Occipital lobe (tissue), 2 donors: ENCODE results near the gene DPY19L2. TPM values are rescaled to one million over a fixed set of nuclear protein-coding genes. Genes with fewer than 3 reads are reported as not detected.
"Not testable (repeated sequence)": the region's sequence is repeated elsewhere in the genome, so short reads cannot be mapped to it uniquely, and the experiment has no call there.

ENCODE experiments used
- DNase-seq: peaks from one replicate; lab custom pipeline; 2025; lab: John Stamatoyannopoulos, UW
- total RNA-seq: library from RNA; depleted of rRNA; stranded (reverse); fragments of >200 nt; gene quantifications from one replicate; pipeline ENCODE4 v1.2.3, GENCODE V29; 2014

The DPY19L2 gene
- total RNA-seq, 1 donor from 2014 or later, result 38.4 TPM

DNA sequence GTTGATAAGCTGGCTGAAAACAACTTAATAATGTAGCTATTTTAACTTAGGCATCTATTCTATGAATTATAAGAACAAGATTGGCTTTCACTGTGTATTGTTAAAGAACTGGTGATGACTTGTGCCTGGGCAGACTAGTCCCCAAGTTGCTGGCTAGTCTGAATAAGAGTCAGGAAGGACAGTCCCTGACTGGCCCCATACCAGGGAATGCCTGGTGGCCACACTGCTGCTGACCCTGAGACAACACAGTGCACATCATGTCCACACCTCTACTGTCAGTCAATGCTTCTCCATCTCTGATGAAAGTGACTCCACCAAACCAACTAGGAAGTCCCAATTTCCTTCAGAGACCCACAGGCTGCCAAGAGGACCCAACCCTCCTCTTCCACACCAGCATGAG, 130.5 kb downstream of the DPY19L2 start:
- DNase-seq, result not testable (repeated sequence)

DNA sequence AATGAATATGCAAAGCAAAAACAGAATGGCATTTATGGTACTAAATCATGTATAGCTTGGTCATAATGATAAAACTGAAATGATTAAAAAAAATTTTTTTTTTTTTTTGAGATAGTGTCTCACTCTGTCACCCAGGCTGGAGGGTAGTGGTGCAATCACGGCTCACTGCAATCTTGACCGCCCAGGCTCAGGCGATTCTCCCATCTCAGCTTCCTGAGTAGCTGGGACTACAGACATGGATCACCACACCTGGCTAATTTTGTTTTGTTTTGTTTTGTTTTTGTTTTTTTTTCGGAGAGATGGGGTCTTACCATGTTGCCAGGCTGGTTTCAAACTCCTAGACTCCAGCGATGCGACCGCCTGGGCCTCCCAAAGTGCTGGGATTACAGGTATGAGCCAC, 138.7 kb downstream of the DPY19L2 start:
- not testable (repeated sequence) for DNase-seq

DNA sequence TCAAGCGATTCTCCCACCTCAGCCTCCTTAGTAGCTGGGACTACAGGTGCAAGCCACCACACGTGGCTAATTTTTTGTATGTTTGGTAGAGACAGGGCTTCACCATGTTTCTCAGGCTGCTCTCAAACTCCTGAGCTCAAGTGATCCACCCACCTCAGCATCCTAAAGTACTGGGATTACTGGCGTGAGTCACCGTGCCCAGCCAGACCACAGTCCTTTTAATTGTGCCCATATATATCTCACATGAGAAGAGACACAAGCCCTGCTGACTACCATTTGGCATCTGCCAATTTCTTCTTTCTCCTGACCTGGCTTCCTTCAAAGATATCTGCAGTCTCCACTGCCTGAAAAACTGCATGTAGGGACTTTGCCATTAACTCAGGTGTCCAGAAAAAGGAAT, 142.5 kb downstream of the DPY19L2 start:
- no peak for DNase-seq

DNA sequence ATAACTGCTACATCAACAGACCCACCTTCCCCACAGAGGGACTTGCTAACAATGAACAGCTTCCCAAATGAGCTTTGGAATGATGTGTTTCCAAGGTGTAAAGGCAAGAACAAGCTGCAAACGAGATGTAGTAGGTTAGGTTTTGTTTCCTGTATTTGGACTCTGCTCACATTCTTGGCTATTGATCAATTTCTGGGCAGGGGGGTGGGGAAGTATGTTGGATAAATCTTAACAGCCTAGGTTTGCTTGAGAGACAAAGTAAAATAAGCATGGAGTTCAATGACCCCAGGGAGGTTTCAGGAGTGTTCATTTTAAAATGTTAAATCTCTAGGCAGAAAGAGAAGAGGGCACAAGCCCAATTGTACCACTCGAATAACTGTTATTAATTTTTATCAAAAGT, 146.6 kb downstream of the DPY19L2 start:
- no peak for DNase-seq

Other genes starting within 250 kb of the DPY19L2 start
- gene RXYLT1, start 111.4 kb upstream of the DPY19L2 start, total RNA-seq, result 13.9 TPM
- gene SRGAP1, start 176.2 kb upstream of the DPY19L2 start, total RNA-seq, result 40.7 TPM